IMR-90 (cell line): ENCODE measurements around the gene DNAJC4. TPM values are rescaled to one million over a fixed set of nuclear protein-coding genes. Genes with fewer than 3 reads are reported as not detected.

Experiments used
- ATAC-seq: fragments of 200-7000 bp; cut with Tn5 transposase; 2 replicates; pipeline ENCODE4 v1.9.1; 2020; ENCODE audit warnings: low read depth, mild to moderate bottlenecking, moderate library complexity
- BruUV-seq: library from RNA; stranded (reverse); fragments of 400-500 nt; replicated peaks from 2 replicates; lab custom pipeline; 2021; lab: Mats Ljungman, UMichigan
- CTCF ChIA-PET: fragments of 300-600 bp; formaldehyde crosslinking; extraction: SDS; loops from one replicate; lab custom pipeline; 2021; ENCODE audit warnings: antibody characterized with exemption; lab: Yijun Ruan, JAX
- POLR2A ChIA-PET: fragments of 300-600 bp; sonication (Branson Sonifier 250); formaldehyde crosslinking; loops from one replicate; lab custom pipeline; 2022; ENCODE audit warnings: antibody characterized with exemption; ENCODE audit not compliant: unreplicated experiment; lab: Charles Lee
- DNase-seq: peaks from one replicate; pipeline ENCODE4 v3.0.0; 2013
- H2AFZ ChIP-seq: replicated peaks from 2 replicates; pipeline ENCODE3; 2013; ENCODE audit warnings: low read length, mild to moderate bottlenecking; ENCODE audit not compliant: poor library complexity
- H2AK5ac ChIP-seq: 2 replicates; pipeline ENCODE4 v1.6.1; 2013; ENCODE audit warnings: low read depth, low read length, inconsistent platforms
- H2AK9ac ChIP-seq: replicated peaks from 2 replicates; pipeline ENCODE3; 2013; ENCODE audit warnings: mild to moderate bottlenecking, low read depth, low read length, moderate library complexity; ENCODE audit not compliant: poor library complexity
- H2BK120ac ChIP-seq: 2 replicates; pipeline ENCODE4 v1.6.1; 2013; ENCODE audit warnings: low read depth, low read length, inconsistent platforms
- H2BK15ac ChIP-seq: 3 replicates; pipeline ENCODE4 v1.6.1; 2013; ENCODE audit warnings: low read depth, low read length, inconsistent platforms
- H2BK20ac ChIP-seq: 2 replicates; pipeline ENCODE4 v1.6.1; 2013; ENCODE audit warnings: low read depth, mild to moderate bottlenecking, inconsistent platforms, low read length, moderate library complexity
- H2BK5ac ChIP-seq: 2 replicates; pipeline ENCODE4 v1.6.1; 2013; ENCODE audit warnings: mild to moderate bottlenecking, low read depth, low read length, inconsistent platforms; ENCODE audit not compliant: poor library complexity, severe bottlenecking
- H3K14ac ChIP-seq: replicated peaks from 2 replicates; pipeline ENCODE4 v1.6.1; 2013; ENCODE audit warnings: low read depth, low read length, inconsistent platforms
- H3K18ac ChIP-seq: 2 replicates; pipeline ENCODE4 v1.6.1; 2013; ENCODE audit warnings: low read depth, low read length, control low read depth
- H3K23ac ChIP-seq: 2 replicates; pipeline ENCODE4 v1.6.1; 2013; ENCODE audit warnings: low read depth, low read length, inconsistent platforms
- H3K27ac ChIP-seq: 2 replicates; pipeline ENCODE4 v1.5.1; 2013; ENCODE audit warnings: mild to moderate bottlenecking, control low read depth, low read length; ENCODE audit not compliant: insufficient read depth
- H3K27me3 ChIP-seq: 2 replicates; pipeline ENCODE4 v1.6.1; 2013; ENCODE audit warnings: low read length; ENCODE audit not compliant: control insufficient read depth, insufficient read depth
- H3K36me3 ChIP-seq: 2 replicates; pipeline ENCODE4 v1.6.1; 2013; ENCODE audit warnings: low read length, mixed read lengths; ENCODE audit not compliant: control insufficient read depth, insufficient read depth
- H3K4ac ChIP-seq: 2 replicates; pipeline ENCODE4 v1.6.1; 2013; ENCODE audit warnings: low read depth, low read length, inconsistent platforms
- H3K4me1 ChIP-seq: 2 replicates; pipeline ENCODE4 v1.6.1; 2013; ENCODE audit warnings: low read length, mixed read lengths; ENCODE audit not compliant: control insufficient read depth, insufficient read depth
- H3K4me2 ChIP-seq: 2 replicates; pipeline ENCODE4 v1.6.1; 2013; ENCODE audit warnings: low read depth, mild to moderate bottlenecking, control low read depth, low read length, moderate library complexity
- H3K4me3 ChIP-seq: 2 replicates; pipeline ENCODE4 v1.5.1; 2013; ENCODE audit warnings: low read depth, mild to moderate bottlenecking, control low read depth, low read length, moderate library complexity; ENCODE audit not compliant: insufficient read depth
- H3K56ac ChIP-seq: 2 replicates; pipeline ENCODE4 v1.6.1; 2013; ENCODE audit warnings: low read length, inconsistent platforms; ENCODE audit not compliant: insufficient read depth; ENCODE audit errors: extremely low read depth
- H3K79me1 ChIP-seq, 2 experiments: 2 replicates each; pipeline ENCODE4 v1.6.1; 2013; ENCODE audit warnings: low read length in 2 of 2, inconsistent platforms in 1 of 2, low read depth in 1 of 2
- H3K9ac ChIP-seq: 2 replicates; pipeline ENCODE4 v1.6.1; 2013; ENCODE audit warnings: low read depth, low read length, control low read depth
- H3K9me1 ChIP-seq: 2 replicates; pipeline ENCODE4 v1.6.1; 2013; ENCODE audit warnings: low read length, inconsistent platforms; ENCODE audit not compliant: insufficient read depth
- H3K9me3 ChIP-seq: 2 replicates; pipeline ENCODE4 v1.6.1; 2013; ENCODE audit warnings: low read length; ENCODE audit not compliant: control insufficient read depth, insufficient read depth
- H4K20me1 ChIP-seq: 2 replicates; pipeline ENCODE4 v1.6.1; 2013; ENCODE audit warnings: low read length, inconsistent platforms; ENCODE audit not compliant: insufficient read depth
- H4K5ac ChIP-seq: 2 replicates; pipeline ENCODE4 v1.6.1; 2013; ENCODE audit warnings: mild to moderate bottlenecking, low read depth, low read length, control low read depth
- H4K8ac ChIP-seq, 2 experiments: 2 replicates each; pipeline ENCODE4 v1.6.1; 2013; ENCODE audit warnings: low read depth in 2 of 2, low read length in 2 of 2, control low read depth in 1 of 2, inconsistent platforms in 1 of 2
- H4K91ac ChIP-seq: 2 replicates; pipeline ENCODE4 v1.6.1; 2013; ENCODE audit warnings: low read depth, low read length, inconsistent platforms; ENCODE audit not compliant: insufficient read depth
- MXI1 ChIP-seq: IDR thresholded peaks from 2 replicates; pipeline ENCODE4 v1.6.1; 2012; ENCODE audit warnings: low read depth, mild to moderate bottlenecking, low read length, moderate library complexity, borderline replicate concordance
- WGBS, 2 experiments: methylation state at CpG; one replicate each; pipeline versions ENCODE4 v1.1.5 to v1.1.7; 2013; ENCODE audit warnings: missing lambda C conversion rate in 2 of 2; ENCODE audit not compliant: insufficient read length in 1 of 2; ENCODE audit errors: extremely low coverage in 2 of 2; 5-methylcytosine and 5-hydroxymethylcytosine counted together
- dilution Hi-C: fragments of 300-500 bp; cut with HindIII; formaldehyde crosslinking; loops from one replicate; pipeline ENCODE4 v1.14.3; 2018; ENCODE audit warnings: low sequenced_read_pairs; ENCODE audit not compliant: unreplicated experiment
- in situ Hi-C: fragments of 300-500 bp; cut with MboI; formaldehyde crosslinking; loops from 3 replicates; pipeline ENCODE4 v1.14.3; 2019; ENCODE audit warnings: low sequenced_read_pairs, inconsistent platforms, mixed read lengths
- intact Hi-C: fragments of 100-400 bp; cut with micrococcal nuclease; formaldehyde crosslinking; loops from 2 replicates; pipeline ENCODE4 v1.10.0; 2022
- polyA plus RNA-seq, 3 experiments: library from polyadenylated mRNA; depleted of rRNA; stranded (reverse); fragments of >200 nt; gene quantifications; 2 replicates each; pipeline ENCODE4 v1.2.3, GENCODE V29; 2012; ENCODE audit warnings: low replicate concordance in 1 of 3
- total RNA-seq: library from RNA; depleted of rRNA; stranded (reverse); fragments of >200 nt; gene quantifications from 2 replicates; pipeline ENCODE4 v1.2.3, GENCODE V29; 2012

Gene DNAJC4
- total and polyA plus RNA-seq, 2 of the 4 experiments (the other 2 are of a cell fraction) = 2.2 to 22.8 TPM

- Histone ChIP-seq H3K79me1 (peaks cover 0 to 44% of the 10 kb centered on the region in 2 experiments; a peak in 3 of 4 replicates), H2BK15ac (no peak overlapping the region), H3K4me1 (peaks cover 10% of the 10 kb centered on the region), H3K9me3 (no peaks in the 10 kb centered on the region), H3K9me1 (no peaks in the 10 kb centered on the region), H2BK120ac (no peak overlapping the region), H2BK20ac (no peak overlapping the region), H3K9ac (no peak overlapping the region), H4K8ac (no peak overlapping the region), H3K36me3 (peaks cover 56% of the 10 kb centered on the region), H3K4me2 (no peak overlapping the region), H2BK5ac (no peak overlapping the region), H3K18ac (no peak overlapping the region), H3K4me3 (no peak overlapping the region), H2AK9ac (no peak overlapping the region), H2AK5ac (no peak overlapping the region), H3K56ac (no peak overlapping the region), H3K27ac (no peak overlapping the region), H3K27me3 (no peaks in the 10 kb centered on the region), H2AFZ (no peak overlapping the region), H4K20me1 (peaks cover 13% of the 10 kb centered on the region; the same call in 1 of the 2 replicates), H3K23ac (no peak overlapping the region), H4K91ac (no peak overlapping the region), H4K5ac (no peak overlapping the region), H3K14ac (no peak overlapping the region), H3K4ac (no peak overlapping the region)
- 90% methylated on average over 15 of the region's 27 CpGs; no CpG with 5 or more reads in 1 of the 2 experiments for WGBS, 2 experiments
- in situ Hi-C loops = loop anchor here (5.0 kb wide), 1 partner anchor 99 kb away; the partner anchor contains the start of gene CATSPERZ
- TF ChIP-seq MXI1 = no peak
- dilution Hi-C loops = no loop called here
- no peak for ATAC-seq
- CTCF ChIA-PET = interaction anchor here (0.7 to 2.0 kb wide), 3 partner anchors 98 to 144 kb away, joined by 3 to 12 read pairs (median 8); no protein-coding TSS in a partner anchor
- no TSS peak for BruUV-seq
- intact Hi-C loops = loop anchor here (1.0 to 10.0 kb wide), 2 partner anchors 98 to 451 kb away; no protein-coding TSS in a partner anchor
- POLR2A ChIA-PET = no interaction called here
- no peak for DNase-seq
Observed at GRCh38 chr11:64203421-64204079, 26.8 kb upstream of the DNAJC4 start.
